GM21717 (cell line): ENCODE data around the gene GOLGA6L1.
"Not testable (repeated sequence)": the region's sequence is repeated elsewhere in the genome, so short reads cannot be mapped to it uniquely, and the experiment has no call there.

ENCODE experiments used
- ATAC-seq: cut with Tn5 transposase; IDR thresholded peaks from one replicate; pipeline ENCODE4 v1.9.1; 2021; ENCODE audit warnings: mild to moderate bottlenecking, moderate library complexity; ENCODE audit not compliant: unreplicated experiment

Gene GOLGA6L1

GRCh38 chr15:23136722-23137121, at the start of gene GOLGA6L1:
GOLGA6L1 (minus strand) TSS chr15:23136822; CDS start chr15:23136731, 91 bp downstream.
- not testable (repeated sequence) for ATAC-seq

- not testable (repeated sequence) for ATAC-seq
Observed at GRCh38 chr15:23181201-23181600, 44.6 kb upstream of the GOLGA6L1 start.

GRCh38 chr15:23180547-23180927, 43.9 kb upstream of the GOLGA6L1 start:
- ATAC-seq = not testable (repeated sequence)

GRCh38 chr15:23179768-23180546, 43.3 kb upstream of the GOLGA6L1 start:
- not testable (repeated sequence) for ATAC-seq

GRCh38 chr15:23176683-23177082, 40.1 kb upstream of the GOLGA6L1 start:
- ATAC-seq = not testable (repeated sequence)

GRCh38 chr15:23175606-23176005, 39.0 kb upstream of the GOLGA6L1 start:
- ATAC-seq = not testable (repeated sequence)

GRCh38 chr15:23174609-23175140, 38.1 kb upstream of the GOLGA6L1 start:
- not testable (repeated sequence) for ATAC-seq

GRCh38 chr15:23132787-23133186, 3.8 kb downstream of the GOLGA6L1 start:
- not testable (repeated sequence) for ATAC-seq

- no peak for ATAC-seq
Observed at GRCh38 chr15:23118208-23118607, 18.4 kb downstream of the GOLGA6L1 start.

- no peak for ATAC-seq
Observed at GRCh38 chr15:23095796-23096195, 40.8 kb downstream of the GOLGA6L1 start.

GRCh38 chr15:23083115-23083514, 53.5 kb downstream of the GOLGA6L1 start:
- no peak for ATAC-seq

- ATAC-seq = not testable (repeated sequence)
Observed at GRCh38 chr15:23081996-23082737, 54.5 kb downstream of the GOLGA6L1 start.

- ATAC-seq = no peak
Observed at GRCh38 chr15:23081271-23081670, 55.4 kb downstream of the GOLGA6L1 start.

- ATAC-seq = no peak
Observed at GRCh38 chr15:23079766-23080165, 56.9 kb downstream of the GOLGA6L1 start.
